ENCODE results near the gene INPP4B.

INPP4B gene

GRCh38 chr4:142350871-142351270, 495.2 kb downstream of the INPP4B start:
- H3K27ac ChIP-seq (ENCODE audit: low read depth, low read length, poor library complexity, severe bottlenecking), result no peak overlapping the region
- H3F3A ChIP-seq (ENCODE audit: insufficient read depth, low read length), result no peaks in the 10 kb centered on the region
- no peak for TF ChIP-seq EZH2 (IDR thresholded peaks at IDR 0.05; ENCODE audit: borderline replicate concordance, low read length)
- TF ChIP-seq, protein P1, sequence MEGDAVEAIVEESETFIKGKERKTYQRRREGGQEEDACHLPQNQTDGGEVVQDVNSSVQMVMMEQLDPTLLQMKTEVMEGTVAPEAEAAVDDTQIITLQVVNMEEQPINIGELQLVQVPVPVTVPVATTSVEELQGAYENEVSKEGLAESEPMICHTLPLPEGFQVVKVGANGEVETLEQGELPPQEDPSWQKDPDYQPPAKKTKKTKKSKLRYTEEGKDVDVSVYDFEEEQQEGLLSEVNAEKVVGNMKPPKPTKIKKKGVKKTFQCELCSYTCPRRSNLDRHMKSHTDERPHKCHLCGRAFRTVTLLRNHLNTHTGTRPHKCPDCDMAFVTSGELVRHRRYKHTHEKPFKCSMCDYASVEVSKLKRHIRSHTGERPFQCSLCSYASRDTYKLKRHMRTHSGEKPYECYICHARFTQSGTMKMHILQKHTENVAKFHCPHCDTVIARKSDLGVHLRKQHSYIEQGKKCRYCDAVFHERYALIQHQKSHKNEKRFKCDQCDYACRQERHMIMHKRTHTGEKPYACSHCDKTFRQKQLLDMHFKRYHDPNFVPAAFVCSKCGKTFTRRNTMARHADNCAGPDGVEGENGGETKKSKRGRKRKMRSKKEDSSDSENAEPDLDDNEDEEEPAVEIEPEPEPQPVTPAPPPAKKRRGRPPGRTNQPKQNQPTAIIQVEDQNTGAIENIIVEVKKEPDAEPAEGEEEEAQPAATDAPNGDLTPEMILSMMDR (IDR thresholded peaks at IDR 0.05; ENCODE audit: low read length), result no peak
- no peaks in the 10 kb centered on the region for H3K9me3 ChIP-seq (ENCODE audit: low read length)
- no peak overlapping the region for H3K9ac ChIP-seq (ENCODE audit: low read length)
- H4K20me1 ChIP-seq (ENCODE audit: insufficient read depth, low read length), result no peaks in the 10 kb centered on the region
- H3K4me1 ChIP-seq (ENCODE audit: insufficient read depth, low read length, severe bottlenecking), result no peaks in the 10 kb centered on the region
- no peaks in the 10 kb centered on the region for H3K9me2 ChIP-seq (ENCODE audit: low read depth, low read length)
- no peaks in the 10 kb centered on the region for H3K79me2 ChIP-seq (ENCODE audit: insufficient read depth, low read length)
- no peak overlapping the region for H2AFZ ChIP-seq (ENCODE audit: low read length)
- H3K4me3 ChIP-seq (ENCODE audit: low read depth, low read length, poor library complexity, severe bottlenecking), result no peak overlapping the region
- H3K36me3 ChIP-seq (ENCODE audit: insufficient read depth, low read length), result no peaks in the 10 kb centered on the region
- H3K27me3 ChIP-seq (ENCODE audit: insufficient read depth, low read length), result no peaks in the 10 kb centered on the region; the same call in 1 of the 2 replicates
- H3K4me2 ChIP-seq (ENCODE audit: low read length), result no peak overlapping the region

DNA sequence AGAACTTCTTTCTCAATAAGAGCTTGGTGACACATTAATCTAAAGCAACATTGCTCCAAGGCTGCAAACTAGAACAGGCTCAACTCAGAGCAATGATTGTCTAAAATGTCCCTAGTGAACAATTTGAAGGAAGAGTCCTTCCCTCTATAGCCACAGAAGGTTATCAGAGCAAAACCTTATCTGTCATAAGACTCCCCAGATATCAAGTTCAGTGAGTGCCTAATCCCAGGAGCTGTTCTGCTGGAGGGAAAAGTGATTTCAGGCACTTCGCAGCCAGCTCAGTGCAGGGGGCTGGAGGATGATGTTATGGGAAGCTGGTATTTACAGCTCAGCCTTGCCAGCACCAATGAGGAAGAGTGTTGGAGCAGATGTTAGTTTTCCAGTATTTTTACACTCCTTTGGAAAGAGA, 497.5 kb downstream of the INPP4B start:
- no peaks in the 10 kb centered on the region; the same call in 1 of the 2 replicates for H3K27me3 ChIP-seq (ENCODE audit: insufficient read depth, low read length)
- H3K4me2 ChIP-seq (ENCODE audit: low read length), result no peak overlapping the region
- no peaks in the 10 kb centered on the region for H3K4me1 ChIP-seq (ENCODE audit: insufficient read depth, low read length, severe bottlenecking)
- no peaks in the 10 kb centered on the region for H3F3A ChIP-seq (ENCODE audit: insufficient read depth, low read length)
- H4K20me1 ChIP-seq (ENCODE audit: insufficient read depth, low read length), result no peaks in the 10 kb centered on the region
- no peak overlapping the region for H3K27ac ChIP-seq (ENCODE audit: low read depth, low read length, poor library complexity, severe bottlenecking)
- no peaks in the 10 kb centered on the region for H3K9me3 ChIP-seq (ENCODE audit: low read length)
- no peaks in the 10 kb centered on the region for H3K36me3 ChIP-seq (ENCODE audit: insufficient read depth, low read length)
- no peak overlapping the region for H3K9ac ChIP-seq (ENCODE audit: low read length)
- H3K9me2 ChIP-seq (ENCODE audit: low read depth, low read length), result no peaks in the 10 kb centered on the region
- no peak for TF ChIP-seq EZH2 (IDR thresholded peaks at IDR 0.05; ENCODE audit: borderline replicate concordance, low read length)
- TF ChIP-seq, protein P1 (IDR thresholded peaks at IDR 0.05; ENCODE audit: low read length), result no peak
- no peaks in the 10 kb centered on the region for H3K79me2 ChIP-seq (ENCODE audit: insufficient read depth, low read length)
- H3K4me3 ChIP-seq (ENCODE audit: low read depth, low read length, poor library complexity, severe bottlenecking), result no peak overlapping the region
- H2AFZ ChIP-seq (ENCODE audit: low read length), result no peak overlapping the region

GRCh38 chr4:142347241-142347640, 498.9 kb downstream of the INPP4B start:
- no peak overlapping the region for H3K9ac ChIP-seq (ENCODE audit: low read length)
- H3K79me2 ChIP-seq (ENCODE audit: insufficient read depth, low read length), result no peaks in the 10 kb centered on the region
- H2AFZ ChIP-seq (ENCODE audit: low read length), result no peak overlapping the region
- no peaks in the 10 kb centered on the region for H3K36me3 ChIP-seq (ENCODE audit: insufficient read depth, low read length)
- no peaks in the 10 kb centered on the region for H3K9me2 ChIP-seq (ENCODE audit: low read depth, low read length)
- no peaks in the 10 kb centered on the region; the same call in 1 of the 2 replicates for H3K27me3 ChIP-seq (ENCODE audit: insufficient read depth, low read length)
- H3F3A ChIP-seq (ENCODE audit: insufficient read depth, low read length), result no peaks in the 10 kb centered on the region
- no peak overlapping the region for H3K27ac ChIP-seq (ENCODE audit: low read depth, low read length, poor library complexity, severe bottlenecking)
- no peak overlapping the region for H3K4me3 ChIP-seq (ENCODE audit: low read depth, low read length, poor library complexity, severe bottlenecking)
- H4K20me1 ChIP-seq (ENCODE audit: insufficient read depth, low read length), result no peaks in the 10 kb centered on the region
- no peak for TF ChIP-seq EZH2 (IDR thresholded peaks at IDR 0.05; ENCODE audit: borderline replicate concordance, low read length)
- TF ChIP-seq, protein P1 (IDR thresholded peaks at IDR 0.05; ENCODE audit: low read length), result no peak
- H3K4me1 ChIP-seq (ENCODE audit: insufficient read depth, low read length, severe bottlenecking), result no peaks in the 10 kb centered on the region
- H3K9me3 ChIP-seq (ENCODE audit: low read length), result no peaks in the 10 kb centered on the region
- no peak overlapping the region for H3K4me2 ChIP-seq (ENCODE audit: low read length)
